Astrocyte (in vitro differentiated cells and primary cell): Measurements from ENCODE around the gene CHADL. TPM values are rescaled to one million over a fixed set of nuclear protein-coding genes. Genes with fewer than 3 reads are reported as not detected.
A peak's percentile ranks its signal among the peaks of the same experiment; 100 is the strongest.

ENCODE experiments used
- DNase-seq: peaks from one replicate; pipeline ENCODE4 v3.0.0-alpha.2; 2010; ENCODE audit warnings: low read depth
- FAIRE-seq: peaks from 2 replicates; lab custom pipeline; 2011; peaks lifted over from hg19 to GRCh38; lab: Jason Lieb, UNC
- H2AFZ ChIP-seq: 2 replicates; pipeline ENCODE4 v1.6.0; 2012; ENCODE audit warnings: low read depth, low read length, inconsistent platforms
- H3K27ac ChIP-seq: 2 replicates; pipeline ENCODE4 v1.5.1; 2011; ENCODE audit warnings: low read depth, low read length, inconsistent platforms
- H3K27me3 ChIP-seq: 2 replicates; pipeline ENCODE4 v1.6.0; 2011; ENCODE audit warnings: low read length, inconsistent platforms; ENCODE audit not compliant: insufficient read depth
- H3K36me3 ChIP-seq: 2 replicates; pipeline ENCODE4 v1.5.1; 2011; ENCODE audit warnings: low read length, inconsistent platforms; ENCODE audit not compliant: insufficient read depth
- H3K4me1 ChIP-seq: 2 replicates; pipeline ENCODE4 v1.5.1; 2011; ENCODE audit warnings: low read length, inconsistent platforms; ENCODE audit not compliant: insufficient read depth
- H3K4me2 ChIP-seq: 2 replicates; pipeline ENCODE4 v1.6.0; 2012; ENCODE audit warnings: low read length, inconsistent platforms
- H3K4me3 ChIP-seq: 2 replicates; pipeline ENCODE4 v1.5.1; 2011; ENCODE audit warnings: low read depth, mild to moderate bottlenecking, low read length, inconsistent platforms; ENCODE audit not compliant: insufficient read depth
- H3K79me2 ChIP-seq: 2 replicates; pipeline ENCODE4 v1.6.0; 2012; ENCODE audit warnings: mild to moderate bottlenecking, low read length, inconsistent platforms; ENCODE audit not compliant: insufficient read depth
- H3K9ac ChIP-seq: 2 replicates; pipeline ENCODE4 v1.6.0; 2012; ENCODE audit warnings: mild to moderate bottlenecking, low read length, inconsistent platforms
- H3K9me3 ChIP-seq: 2 replicates; pipeline ENCODE4 v1.5.1; 2012; ENCODE audit warnings: low read depth, mild to moderate bottlenecking, low read length, inconsistent platforms; ENCODE audit not compliant: insufficient read depth
- H4K20me1 ChIP-seq: 2 replicates; pipeline ENCODE4 v1.6.0; 2012; ENCODE audit warnings: low read length, inconsistent platforms; ENCODE audit not compliant: insufficient read depth
- H3K27ac Mint-ChIP-seq: one replicate; pipeline ENCODE4 v1.8.0; 2021; ENCODE audit warnings: mild to moderate bottlenecking, mixed read lengths; ENCODE audit not compliant: unreplicated experiment
- H3K27me3 Mint-ChIP-seq: one replicate; pipeline ENCODE4 v1.8.0; 2021; ENCODE audit warnings: low read depth, mixed read lengths; ENCODE audit not compliant: unreplicated experiment
- H3K36me3 Mint-ChIP-seq: one replicate; pipeline ENCODE4 v1.8.0; 2021; ENCODE audit warnings: low read depth, mixed read lengths; ENCODE audit not compliant: unreplicated experiment
- H3K4me1 Mint-ChIP-seq: one replicate; pipeline ENCODE4 v1.8.0; 2021; ENCODE audit warnings: low read depth, mixed read lengths; ENCODE audit not compliant: unreplicated experiment
- H3K4me3 Mint-ChIP-seq: one replicate; pipeline ENCODE4 v1.8.0; 2021; ENCODE audit warnings: mild to moderate bottlenecking, moderate library complexity, mixed read lengths; ENCODE audit not compliant: unreplicated experiment
- H3K9me3 Mint-ChIP-seq: one replicate; pipeline ENCODE4 v1.8.0; 2021; ENCODE audit warnings: mild to moderate bottlenecking, mixed read lengths; ENCODE audit not compliant: unreplicated experiment
- EZH2 ChIP-seq: IDR thresholded peaks from 2 replicates; pipeline ENCODE4 v1.6.1; 2012; ENCODE audit warnings: mild to moderate bottlenecking, low read length, inconsistent platforms; ENCODE audit not compliant: insufficient read depth
- total RNA-seq: library from RNA; stranded (reverse); gene quantifications from 2 replicates; pipeline ENCODE4 v1.2.1, GENCODE V29; 2021
- TF ChIP-seq, protein P1 (sequence below): IDR thresholded peaks from 2 replicates; pipeline ENCODE4 v1.5.1; 2011; ENCODE audit warnings: low read depth, mild to moderate bottlenecking, inconsistent platforms, low read length, moderate library complexity; ENCODE audit not compliant: insufficient read depth

CHADL gene
- total RNA-seq, 1 donor from 2014 or later, result 0.23 TPM

DNA sequence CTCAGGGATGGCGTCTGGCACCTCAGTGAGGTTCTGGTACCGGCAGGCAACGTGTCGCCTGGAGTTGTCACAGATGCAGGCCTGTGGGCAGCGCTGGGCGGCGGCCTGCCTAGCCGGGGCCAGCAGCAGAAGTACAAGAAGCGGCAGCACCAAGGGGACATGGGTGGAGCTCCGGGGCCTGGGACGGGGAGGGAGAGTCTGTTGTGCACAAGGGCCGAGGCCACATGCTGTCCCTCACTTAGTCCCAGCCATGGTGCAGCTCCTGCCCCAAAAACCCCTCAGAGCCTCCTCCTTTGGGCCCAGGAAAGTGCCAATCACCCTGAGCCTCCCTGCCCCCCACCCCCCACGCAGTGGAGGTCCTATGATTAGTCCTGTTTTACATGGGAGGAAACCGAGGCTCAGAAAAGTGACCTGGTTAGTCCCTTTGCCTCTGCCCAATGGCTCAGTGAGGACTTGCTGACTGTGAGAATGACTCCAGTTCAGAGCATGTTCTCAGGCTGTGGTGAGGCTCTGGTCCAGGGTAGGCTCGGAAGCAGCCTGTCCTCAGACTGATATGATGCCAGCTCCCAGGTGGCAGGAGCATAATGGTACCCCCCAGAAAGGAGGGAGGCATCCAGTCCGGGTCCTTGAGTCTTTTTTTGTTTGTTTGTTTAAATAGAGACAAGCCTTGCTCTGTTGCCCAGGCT, 1.1 kb downstream of the CHADL start:
- no peak overlapping the region for H3K4me3 Mint-ChIP-seq
- no peak for FAIRE-seq

DNA sequence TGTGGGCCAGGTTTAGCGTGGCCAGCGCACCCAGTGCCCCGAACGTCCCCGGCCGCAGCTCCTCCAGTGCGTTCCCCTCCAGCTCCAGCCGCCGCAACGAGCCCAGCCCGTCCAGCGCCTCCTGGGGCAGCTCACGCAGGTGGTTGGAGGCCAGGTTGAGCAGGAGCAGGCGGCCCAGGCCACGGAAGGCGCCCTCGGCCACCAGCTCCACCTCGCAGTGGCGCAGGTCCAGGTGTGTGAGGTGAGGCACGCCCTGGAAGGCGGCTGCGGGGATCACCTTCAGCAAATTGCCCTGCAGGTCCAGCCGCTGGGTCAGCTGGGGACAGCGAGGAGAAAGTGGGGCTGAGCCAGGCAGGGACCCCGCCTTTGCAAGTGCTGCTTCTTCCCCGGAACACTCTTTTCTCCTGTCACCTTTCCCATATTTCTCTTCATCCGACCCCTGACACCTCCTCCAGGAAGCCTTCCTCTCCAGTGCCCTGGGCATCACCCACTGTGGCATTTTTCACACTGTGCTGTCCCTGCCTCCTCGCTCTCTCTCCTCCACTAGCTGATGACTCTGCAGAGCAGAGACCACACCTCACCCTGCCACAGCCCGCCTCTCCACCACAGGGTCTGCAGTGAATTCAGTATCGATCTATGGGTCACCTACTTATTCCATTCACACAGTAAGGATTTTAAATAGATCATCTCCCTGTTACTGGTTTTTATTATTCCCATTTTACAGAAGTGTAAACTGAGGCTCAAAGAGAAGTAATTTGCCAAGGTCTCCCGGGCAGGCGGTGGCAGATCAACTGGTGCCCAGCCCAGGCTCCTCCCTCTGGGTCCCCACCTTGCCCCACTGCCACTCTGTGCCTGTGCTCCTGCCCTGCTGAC, 1.9 kb downstream of the CHADL start:
- no peaks in the 10 kb centered on the region for H3K9me3 ChIP-seq
- no peak overlapping the region for H3K27ac Mint-ChIP-seq
- H3K27ac ChIP-seq, result no peak overlapping the region
- H4K20me1 ChIP-seq, result no peaks in the 10 kb centered on the region
- H2AFZ ChIP-seq, result no peak overlapping the region
- peak overlapping the region; percentile 68 for H3K4me3 Mint-ChIP-seq
- no peaks in the 10 kb centered on the region for H3K36me3 ChIP-seq
- H3K9me3 Mint-ChIP-seq, result no peaks in the 10 kb centered on the region
- peak overlapping the region; percentile 84 for H3K4me2 ChIP-seq
- H3K79me2 ChIP-seq, result no peaks in the 10 kb centered on the region
- H3K4me3 ChIP-seq, result no peak overlapping the region
- no peaks in the 10 kb centered on the region for H3K27me3 ChIP-seq
- H3K27me3 Mint-ChIP-seq, result peaks cover 13% of the 10 kb centered on the region
- TF ChIP-seq, protein P1, sequence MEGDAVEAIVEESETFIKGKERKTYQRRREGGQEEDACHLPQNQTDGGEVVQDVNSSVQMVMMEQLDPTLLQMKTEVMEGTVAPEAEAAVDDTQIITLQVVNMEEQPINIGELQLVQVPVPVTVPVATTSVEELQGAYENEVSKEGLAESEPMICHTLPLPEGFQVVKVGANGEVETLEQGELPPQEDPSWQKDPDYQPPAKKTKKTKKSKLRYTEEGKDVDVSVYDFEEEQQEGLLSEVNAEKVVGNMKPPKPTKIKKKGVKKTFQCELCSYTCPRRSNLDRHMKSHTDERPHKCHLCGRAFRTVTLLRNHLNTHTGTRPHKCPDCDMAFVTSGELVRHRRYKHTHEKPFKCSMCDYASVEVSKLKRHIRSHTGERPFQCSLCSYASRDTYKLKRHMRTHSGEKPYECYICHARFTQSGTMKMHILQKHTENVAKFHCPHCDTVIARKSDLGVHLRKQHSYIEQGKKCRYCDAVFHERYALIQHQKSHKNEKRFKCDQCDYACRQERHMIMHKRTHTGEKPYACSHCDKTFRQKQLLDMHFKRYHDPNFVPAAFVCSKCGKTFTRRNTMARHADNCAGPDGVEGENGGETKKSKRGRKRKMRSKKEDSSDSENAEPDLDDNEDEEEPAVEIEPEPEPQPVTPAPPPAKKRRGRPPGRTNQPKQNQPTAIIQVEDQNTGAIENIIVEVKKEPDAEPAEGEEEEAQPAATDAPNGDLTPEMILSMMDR, result no peak
- TF ChIP-seq EZH2, result no peak
- H3K9ac ChIP-seq, result no peak overlapping the region
- no peaks in the 10 kb centered on the region for H3K4me1 Mint-ChIP-seq
- peaks cover 3% of the 10 kb centered on the region for H3K4me1 ChIP-seq
- DNase-seq, result no peak
- no peaks in the 10 kb centered on the region for H3K36me3 Mint-ChIP-seq
- no peak for FAIRE-seq

More for the DNA sequence above, 1.1 kb downstream of the CHADL start:
- no peak overlapping the region for H3K4me2 ChIP-seq
- H3K27me3 ChIP-seq, result no peaks in the 10 kb centered on the region
- H3K27me3 Mint-ChIP-seq, result peaks cover 12% of the 10 kb centered on the region
- H2AFZ ChIP-seq, result no peak overlapping the region
- H4K20me1 ChIP-seq, result no peaks in the 10 kb centered on the region
- H3K79me2 ChIP-seq, result no peaks in the 10 kb centered on the region
- no peak overlapping the region for H3K27ac Mint-ChIP-seq
- H3K9me3 ChIP-seq, result no peaks in the 10 kb centered on the region
- H3K9me3 Mint-ChIP-seq, result no peaks in the 10 kb centered on the region
- no peak overlapping the region for H3K27ac ChIP-seq
- no peak for TF ChIP-seq EZH2
- TF ChIP-seq, protein P1, result no peak
- H3K4me3 ChIP-seq, result no peak overlapping the region
- H3K4me1 ChIP-seq, result peaks cover 3% of the 10 kb centered on the region
- H3K9ac ChIP-seq, result no peak overlapping the region
- DNase-seq, result no peak
- H3K36me3 Mint-ChIP-seq, result no peaks in the 10 kb centered on the region
- H3K4me1 Mint-ChIP-seq, result no peaks in the 10 kb centered on the region
- H3K36me3 ChIP-seq, result no peaks in the 10 kb centered on the region
